Amniotic stem cell (primary cell): ENCODE measurements around the gene LRP6.
"Not testable (repeated sequence)": the region's sequence is repeated elsewhere in the genome, so short reads cannot be mapped to it uniquely, and the experiment has no call there.

Experiments
- DNase-seq: peaks from one replicate; lab custom pipeline; 2025; lab: John Stamatoyannopoulos, UW

The LRP6 gene

GRCh38 chr12:12266873-12267741, at the start of gene LRP6:
TSS of gene LRP6 (minus strand) at chr12:12267044. CDS start at chr12:12266735, 309 bp downstream.
- peak; percentile 92 for DNase-seq

DNA sequence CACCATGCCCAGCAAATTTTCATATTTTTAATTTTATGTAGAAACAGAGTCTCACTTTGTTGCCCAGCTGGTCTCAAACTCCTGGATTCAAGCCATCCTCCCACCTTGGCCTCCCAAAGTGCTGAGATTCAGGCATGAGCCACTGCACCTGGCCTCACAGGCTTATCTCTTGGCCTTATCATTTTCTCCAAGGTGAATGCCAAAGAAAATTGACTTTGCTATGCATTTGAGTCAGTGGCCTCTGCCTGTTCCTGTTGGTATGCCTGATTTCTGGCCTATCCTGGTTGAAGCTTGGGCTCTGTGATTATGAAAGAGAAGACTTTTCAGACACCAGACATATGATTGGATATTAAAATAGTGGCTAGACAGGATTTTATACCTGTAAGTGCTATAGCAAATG, 49.0 kb upstream of the LRP6 start:
- no peak for DNase-seq

- not testable (repeated sequence) for DNase-seq
These were observed 43.9 kb upstream of the LRP6 start for GRCh38 chr12:12310695-12311094.

DNA sequence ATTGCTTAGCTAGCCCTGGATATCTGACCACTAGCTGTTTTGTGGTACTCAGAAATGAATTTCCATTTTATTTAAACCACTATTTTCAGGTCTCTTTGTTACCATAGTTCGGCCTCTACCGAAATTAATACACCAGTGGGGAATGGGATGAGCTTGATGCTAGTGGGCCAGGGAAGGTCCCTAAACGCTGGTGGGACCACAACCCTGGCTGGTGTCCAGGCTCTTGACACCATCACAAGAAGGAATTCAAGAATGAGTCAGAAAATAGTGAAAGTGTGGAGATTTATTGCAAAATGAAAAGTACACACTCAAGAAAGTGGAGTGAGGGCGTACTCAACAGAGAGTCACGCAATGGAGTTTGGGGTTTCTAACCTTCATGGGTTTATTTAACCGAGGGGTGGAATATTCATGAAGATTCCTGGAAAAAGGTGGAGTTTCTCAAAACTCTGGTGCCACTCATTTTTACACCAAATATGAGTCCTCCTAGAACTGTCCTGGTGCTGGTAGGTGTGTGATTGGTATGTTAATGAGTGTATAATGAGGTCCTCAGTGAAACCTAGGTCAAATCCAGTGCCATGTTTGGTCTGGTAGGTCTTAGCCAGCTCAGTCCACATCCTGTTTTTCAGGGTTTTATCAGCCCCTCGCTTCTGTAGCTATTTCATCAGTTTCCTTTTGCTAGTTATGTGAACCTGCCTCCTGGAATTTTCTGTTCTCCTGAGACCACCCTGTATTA, 38.9 kb upstream of the LRP6 start:
- no peak for DNase-seq

DNA sequence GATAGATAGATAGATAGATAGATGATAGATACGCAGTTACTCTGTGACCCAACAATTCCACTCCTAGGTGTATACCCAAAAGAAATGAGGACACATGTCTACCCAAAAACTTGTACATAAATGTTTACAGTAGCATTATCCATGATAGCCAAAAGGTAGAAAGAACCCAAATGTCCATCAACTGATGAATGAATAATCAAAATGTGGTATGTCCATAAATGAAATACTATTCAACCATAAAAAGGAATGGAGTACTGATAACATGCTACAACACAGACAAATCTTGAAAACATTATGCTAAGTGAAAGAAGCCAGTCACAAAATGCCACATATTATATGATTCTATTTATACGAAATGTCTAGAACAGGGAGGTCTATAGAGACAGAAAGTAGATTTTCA, 36.1 kb upstream of the LRP6 start:
- DNase-seq: no peak

GRCh38 chr12:12301122-12301521, 34.3 kb upstream of the LRP6 start:
- no peak for DNase-seq

DNA sequence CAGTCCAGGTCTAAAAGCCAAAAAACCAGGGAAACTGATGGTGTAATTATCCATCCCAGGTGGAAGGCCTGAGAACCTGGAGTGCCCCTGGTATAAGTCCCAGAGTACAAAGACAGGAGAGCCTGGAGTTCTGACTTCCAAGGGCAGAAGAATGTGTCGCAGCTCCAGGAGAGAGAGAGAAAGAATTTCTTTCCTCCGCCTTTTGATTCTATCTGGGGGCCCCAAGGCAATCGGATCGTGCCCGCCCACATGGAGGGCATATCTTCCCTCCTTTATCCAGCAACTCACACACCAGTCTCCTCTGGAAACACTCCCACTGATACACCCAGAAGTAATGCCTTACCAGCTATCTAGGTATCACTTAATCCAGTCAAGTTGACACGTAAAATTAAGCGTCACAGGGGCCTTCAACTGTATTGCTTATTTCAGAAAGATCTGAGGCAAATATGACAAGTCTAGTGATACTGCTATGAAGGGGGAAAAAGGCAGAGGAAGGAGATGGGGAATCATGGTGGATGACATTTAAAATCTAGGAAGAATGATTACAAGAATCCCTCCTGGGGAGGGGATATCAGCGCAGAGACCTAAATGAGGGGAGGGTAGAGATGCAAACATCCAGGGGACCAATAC, 30.5 kb upstream of the LRP6 start:
- DNase-seq: no peak

GRCh38 chr12:12294215-12295005, 27.6 kb upstream of the LRP6 start:
- no peak for DNase-seq

DNA sequence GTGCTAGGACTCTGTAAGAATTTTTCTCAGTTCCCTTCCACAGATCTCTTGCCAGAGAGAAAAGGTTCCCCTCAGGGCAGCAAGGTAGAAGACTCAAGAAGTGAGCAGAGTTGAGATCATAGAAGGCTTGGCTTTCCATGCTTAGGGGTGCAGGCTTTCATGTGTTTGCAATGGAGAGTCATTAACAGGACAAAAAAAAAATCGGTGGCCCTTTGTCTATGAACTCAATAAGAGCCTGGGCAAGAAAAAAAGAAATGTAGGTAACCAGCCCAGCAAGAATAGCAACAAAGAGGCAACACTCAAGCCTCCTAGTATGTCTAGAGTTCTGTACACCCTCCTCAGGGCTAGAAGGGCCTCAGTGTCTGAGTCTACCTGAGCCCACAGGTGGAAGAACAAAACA, 23.4 kb upstream of the LRP6 start:
- DNase-seq: no peak

- DNase-seq: no peak
These were observed 19.6 kb upstream of the LRP6 start for GRCh38 chr12:12286441-12286840.

GRCh38 chr12:12282761-12283425, 16.0 kb upstream of the LRP6 start:
- no peak for DNase-seq

GRCh38 chr12:12282202-12282601, 15.4 kb upstream of the LRP6 start:
- no peak for DNase-seq

DNA sequence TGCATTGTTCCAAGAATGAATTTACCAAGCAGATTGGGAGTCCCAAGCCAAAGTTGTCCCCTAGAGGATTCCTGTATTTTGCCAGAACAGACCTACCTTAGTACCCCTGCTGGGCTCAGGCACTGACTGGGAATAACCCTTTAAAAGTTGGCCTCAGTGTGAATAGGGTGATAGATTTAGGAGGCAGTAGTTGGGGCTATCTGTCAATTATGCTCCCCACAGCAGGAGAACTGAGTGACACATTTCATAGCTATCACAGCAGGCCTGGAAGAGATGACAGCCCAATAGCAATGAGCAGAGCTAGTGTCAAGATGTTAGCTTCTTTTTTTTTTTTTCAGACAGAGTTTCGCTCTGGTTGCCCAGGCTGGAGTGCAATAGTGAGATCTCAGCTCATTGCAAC, 14.3 kb upstream of the LRP6 start:
- no peak for DNase-seq

- no peak for DNase-seq
These were observed 12.1 kb upstream of the LRP6 start for GRCh38 chr12:12278899-12279298.

DNA sequence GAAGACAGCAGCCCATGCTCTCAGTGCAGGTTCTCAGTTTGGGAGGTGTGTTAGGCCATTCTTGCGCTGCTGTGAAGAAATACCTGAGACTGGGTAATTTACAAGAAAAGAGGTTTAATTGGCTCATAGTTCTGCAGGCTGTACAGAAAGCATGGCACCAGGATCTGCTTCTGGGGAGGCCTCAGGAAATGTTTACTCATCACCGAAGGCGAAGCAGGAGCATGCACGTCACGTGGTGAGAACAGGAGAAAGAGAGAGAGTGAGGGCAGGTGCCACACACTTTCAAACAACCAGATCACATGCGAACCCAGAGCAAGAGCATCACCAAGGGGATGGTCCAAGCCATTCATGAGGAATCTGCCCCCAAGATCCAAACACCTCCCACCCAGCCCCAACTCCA, 9.0 kb upstream of the LRP6 start:
- DNase-seq: no peak

DNA sequence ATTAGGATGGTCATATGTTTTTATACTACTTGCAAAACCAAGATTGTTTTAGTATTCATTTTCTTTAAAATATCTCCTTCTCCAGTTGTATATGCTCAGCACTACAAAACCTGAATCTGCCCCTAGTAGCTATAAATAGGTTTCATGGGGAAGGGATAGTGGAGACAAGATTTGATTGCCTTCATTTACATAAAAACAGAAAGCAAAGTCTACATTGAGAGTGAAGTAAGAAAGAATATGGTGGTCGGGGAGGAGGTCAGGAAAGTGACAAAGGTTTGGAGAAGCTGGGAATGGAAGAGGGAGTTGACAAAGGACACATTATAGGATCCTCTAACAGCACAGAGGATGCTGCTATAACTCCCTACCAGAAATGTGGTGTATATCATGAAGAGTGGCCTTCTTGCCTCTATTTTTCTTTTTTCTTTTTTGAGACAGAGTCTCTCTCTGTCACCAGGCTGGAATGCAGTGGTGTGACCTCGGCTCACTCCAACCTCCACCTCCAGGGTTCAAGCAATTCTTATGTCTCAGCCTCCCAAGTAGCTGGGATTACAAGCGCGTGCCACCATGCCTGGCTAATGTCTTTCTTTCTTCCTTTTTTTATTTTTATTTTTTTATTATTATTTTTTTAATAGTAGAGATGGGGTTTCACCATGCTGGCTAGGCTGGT, 6.6 kb upstream of the LRP6 start:
- DNase-seq: no peak

- DNase-seq: no peak
These were observed 6.0 kb upstream of the LRP6 start for GRCh38 chr12:12272869-12273268.

DNA sequence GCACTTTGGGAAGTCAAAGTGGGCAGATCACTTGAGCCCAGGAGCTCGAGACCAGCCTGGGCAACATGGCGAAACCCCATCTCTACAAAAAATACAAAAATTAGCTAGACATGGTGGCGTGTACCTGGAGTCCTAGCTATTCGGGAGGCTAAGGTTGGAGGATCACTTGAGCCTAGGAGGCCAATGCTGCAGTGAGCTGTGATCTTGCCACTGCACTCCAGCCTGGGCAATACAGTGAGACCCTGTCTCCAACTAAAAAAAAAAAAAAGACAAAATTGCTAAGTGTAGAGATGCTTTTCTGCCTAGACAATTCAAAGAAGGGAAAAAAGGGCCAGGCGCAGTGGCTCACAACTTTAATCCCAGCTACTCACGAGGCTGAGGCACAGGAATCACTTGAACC, 3.4 kb upstream of the LRP6 start:
- DNase-seq: no peak

DNA sequence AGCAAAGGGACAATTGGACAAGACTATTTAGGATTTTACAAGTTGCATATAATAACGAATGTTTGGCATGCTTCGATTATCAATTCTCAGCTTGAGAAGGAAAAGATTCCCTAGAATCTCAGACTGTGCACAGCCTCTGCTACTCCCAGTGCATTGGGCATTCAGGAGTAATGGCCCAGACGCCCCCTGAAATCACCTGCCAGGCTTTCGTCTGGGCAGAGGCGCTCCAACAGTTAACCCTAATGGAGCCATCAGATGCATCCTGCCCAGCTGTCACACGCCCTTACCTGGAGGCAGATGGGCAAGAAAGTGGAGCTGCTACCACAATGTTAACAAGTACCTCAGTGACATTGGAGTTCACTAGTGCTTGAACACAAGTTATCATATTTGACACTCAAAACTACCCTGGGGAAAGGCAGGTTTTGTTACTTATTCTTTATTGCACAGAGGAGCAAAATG, 927 bp upstream of the LRP6 start:
- DNase-seq: no peak

DNA sequence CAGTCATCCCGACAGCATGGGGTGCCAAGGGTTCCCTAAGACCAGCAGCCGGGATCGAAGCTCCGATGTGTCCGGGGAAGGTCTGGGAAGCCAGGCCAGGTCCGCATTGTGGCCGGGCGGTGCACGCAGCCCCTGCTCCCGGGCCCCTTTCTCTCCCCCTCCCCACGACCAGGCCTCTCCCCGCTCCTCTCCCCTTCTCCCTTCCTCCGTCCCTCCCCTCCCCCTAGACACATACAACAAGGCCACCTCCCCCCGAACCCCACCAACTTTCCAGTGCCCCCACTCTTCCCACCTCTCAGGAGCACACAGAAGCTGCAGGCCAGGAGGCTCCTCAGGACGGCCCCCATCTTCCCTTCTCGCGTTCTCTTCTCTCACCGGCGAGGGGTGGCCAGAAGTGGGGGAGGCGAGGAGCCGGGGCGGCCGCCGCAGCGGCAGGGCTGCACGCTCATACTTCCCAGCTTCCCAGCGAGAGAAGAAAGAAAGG, 413 bp downstream of the LRP6 start:
- no peak for DNase-seq
